ENCODE data around the gene ELAVL1. TPM values are rescaled to one million over a fixed set of nuclear protein-coding genes. Genes with fewer than 3 reads are reported as not detected.

The ELAVL1 gene
- polyA plus RNA-seq, 1 donor from 2014 or later: 19.1 TPM

- no peaks in the 10 kb centered on the region for H3K36me3 ChIP-seq (ENCODE audit: insufficient read depth, low read length)
- H3K9me3 ChIP-seq (ENCODE audit: low read length): no peaks in the 10 kb centered on the region
- peaks cover 5% of the 10 kb centered on the region for H4K20me1 ChIP-seq (ENCODE audit: insufficient read depth)
- peaks cover 72% of the 10 kb centered on the region for H3K79me2 ChIP-seq (replicated peaks; ENCODE audit: insufficient read depth, low read length)
- H3K9me2 ChIP-seq (ENCODE audit: insufficient read depth, low read length): no peaks in the 10 kb centered on the region
- no peak overlapping the region for H3K9ac ChIP-seq (ENCODE audit: low read length)
- no peak overlapping the region for H3K4me2 ChIP-seq (ENCODE audit: low read length)
- TF ChIP-seq POLR2AphosphoS5 (IDR thresholded peaks at IDR 0.05) (no peak), REST (IDR thresholded peaks at IDR 0.05; ENCODE audit: borderline replicate concordance) (no peak), CTCF (IDR thresholded peaks at IDR 0.05; ENCODE audit: poor library complexity, severe bottlenecking) (no peak), MXI1 (conservative IDR thresholded peaks at IDR 0.05; ENCODE audit: poor library complexity, severe bottlenecking) (no peak), EZH2 (IDR thresholded peaks at IDR 0.05; ENCODE audit: borderline replicate concordance, insufficient read depth, low read length, poor library complexity, severe bottlenecking) (no peak), SMC3 (conservative IDR thresholded peaks at IDR 0.05; ENCODE audit: poor library complexity) (no peak), RAD21 (conservative IDR thresholded peaks at IDR 0.05) (no peak)
- H3K27me3 ChIP-seq (ENCODE audit: insufficient read depth, low read depth, low read length): no peaks in the 10 kb centered on the region
- no peak overlapping the region for H2AFZ ChIP-seq (ENCODE audit: low read depth, low read length)
- H3K4me3 ChIP-seq (ENCODE audit: low read length): no peak overlapping the region
- no peaks in the 10 kb centered on the region for H3F3A ChIP-seq (ENCODE audit: insufficient read depth, low read length, poor library complexity, severe bottlenecking)
- H3K27ac ChIP-seq (ENCODE audit: low read length): no peak overlapping the region
These were observed 10.3 kb downstream of the ELAVL1 start for GRCh38 chr19:7994928-7995809.

DNA sequence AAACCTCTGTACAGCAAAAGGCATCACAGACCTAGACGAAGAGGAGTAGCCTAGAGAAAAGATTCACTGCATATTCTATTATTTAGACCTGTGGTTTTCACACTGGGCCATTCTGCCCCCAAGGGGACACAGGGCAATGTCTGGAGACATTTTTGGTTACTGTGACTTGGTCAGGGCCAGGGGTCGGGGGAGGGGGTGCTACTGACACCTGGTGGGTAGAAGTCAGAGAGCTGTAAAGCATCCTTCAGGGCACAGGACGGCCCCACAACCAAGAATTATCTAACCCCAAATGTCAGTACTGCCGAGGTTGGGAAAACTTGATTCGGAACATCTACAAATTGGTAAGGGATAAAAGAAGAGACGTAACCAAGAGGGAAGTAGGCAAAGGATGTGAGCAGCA lies 11.3 kb downstream of the ELAVL1 start:
- Histone ChIP-seq H3K36me3 (ENCODE audit: insufficient read depth, low read length) (no peaks in the 10 kb centered on the region), H3K9me3 (ENCODE audit: low read length) (no peaks in the 10 kb centered on the region)
- TF ChIP-seq REST (IDR thresholded peaks at IDR 0.05; ENCODE audit: borderline replicate concordance): no peak

More for the DNA sequence above, 11.3 kb downstream of the ELAVL1 start:
- no peak overlapping the region for H3K4me3 ChIP-seq (ENCODE audit: low read length)
- H4K20me1 ChIP-seq (ENCODE audit: insufficient read depth): peaks cover 4% of the 10 kb centered on the region
- no peak overlapping the region for H3K27ac ChIP-seq (ENCODE audit: low read length)
- H3K9ac ChIP-seq (ENCODE audit: low read length): no peak overlapping the region
- H3F3A ChIP-seq (ENCODE audit: insufficient read depth, low read length, poor library complexity, severe bottlenecking): no peaks in the 10 kb centered on the region
- H3K4me2 ChIP-seq (ENCODE audit: low read length): no peak overlapping the region
- H2AFZ ChIP-seq (ENCODE audit: low read depth, low read length): no peak overlapping the region
- H3K27me3 ChIP-seq (ENCODE audit: insufficient read depth, low read depth, low read length): no peaks in the 10 kb centered on the region
- H3K79me2 ChIP-seq (replicated peaks; ENCODE audit: insufficient read depth, low read length): peaks cover 62% of the 10 kb centered on the region
- H3K9me2 ChIP-seq (ENCODE audit: insufficient read depth, low read length): no peaks in the 10 kb centered on the region

Measured in neural cell (in vitro differentiated cells).